NCI-H2196 (cell line): ENCODE data around the gene ADD1.
A peak's percentile ranks its signal among the peaks of the same experiment; 100 is the strongest.

Experiments
- DNase-seq: peaks from one replicate; lab custom pipeline; 2025; ENCODE audit not compliant: unreplicated experiment; lab: John Stamatoyannopoulos, UW

ADD1 gene

GRCh38 chr4:2962614-2963174 lies 119.0 kb downstream of the ADD1 start:
- DNase-seq: peak; percentile 18

GRCh38 chr4:2963175-2963965 lies 119.7 kb downstream of the ADD1 start, which contains the start of the genes GRK4 and NOP14:
GRK4 (plus strand) TSS chr4:2963571; CDS start chr4:2964071, 500 bp downstream.
NOP14 (minus strand) TSS chr4:2963406; CDS start chr4:2963319, 87 bp downstream.
- peak; percentile 98 for DNase-seq

GRCh38 chr4:2963966-2964471 lies 120.4 kb downstream of the ADD1 start:
- DNase-seq: no peak

GRCh38 chr4:2964706-2965258 lies 121.1 kb downstream of the ADD1 start:
- DNase-seq: no peak

- no peak for DNase-seq
These were observed 121.6 kb downstream of the ADD1 start for GRCh38 chr4:2965262-2965661.

GRCh38 chr4:2968381-2968780 lies 124.7 kb downstream of the ADD1 start:
- no peak for DNase-seq

GRCh38 chr4:2971275-2971674 lies 127.6 kb downstream of the ADD1 start:
- DNase-seq: no peak

- no peak for DNase-seq
These were observed 133.8 kb downstream of the ADD1 start for GRCh38 chr4:2977211-2978088.
